Endothelial cell (in vitro differentiated cells): ENCODE data around the gene PEX5L. TPM values are rescaled to one million over a fixed set of nuclear protein-coding genes. Genes with fewer than 3 reads are reported as not detected.

Source experiments
- DNase-seq: peaks from one replicate; pipeline ENCODE4 v3.0.0; 2021; ENCODE audit warnings: low spot score
- H3K27ac Mint-ChIP-seq: one replicate; pipeline ENCODE4 v1.8.0; 2021; ENCODE audit warnings: mixed read lengths, inconsistent platforms; ENCODE audit not compliant: unreplicated experiment
- H3K27me3 Mint-ChIP-seq: one replicate; pipeline ENCODE4 v1.8.0; 2021; ENCODE audit warnings: mild to moderate bottlenecking, moderate library complexity, mixed read lengths, inconsistent platforms; ENCODE audit not compliant: unreplicated experiment
- H3K36me3 Mint-ChIP-seq: one replicate; pipeline ENCODE4 v1.8.0; 2021; ENCODE audit warnings: mild to moderate bottlenecking, low read depth, mixed read lengths, inconsistent platforms; ENCODE audit not compliant: unreplicated experiment
- H3K4me1 Mint-ChIP-seq: one replicate; pipeline ENCODE4 v1.8.0; 2021; ENCODE audit warnings: mild to moderate bottlenecking, mixed read lengths, inconsistent platforms; ENCODE audit not compliant: unreplicated experiment
- H3K4me3 Mint-ChIP-seq: one replicate; pipeline ENCODE4 v1.8.0; 2021; ENCODE audit warnings: mild to moderate bottlenecking, mixed read lengths, inconsistent platforms; ENCODE audit not compliant: unreplicated experiment
- H3K9me3 Mint-ChIP-seq: one replicate; pipeline ENCODE4 v1.8.0; 2021; ENCODE audit warnings: mixed read lengths, inconsistent platforms; ENCODE audit not compliant: unreplicated experiment
- CTCF ChIP-seq: fragments of 200-600 bp; sonication (generic); IDR thresholded peaks from one replicate; pipeline ENCODE4 v1.5.0; 2021; ENCODE audit warnings: antibody characterized with exemption; ENCODE audit not compliant: unreplicated experiment
- total RNA-seq: library from RNA; stranded (reverse); fragmentation: NEBNext Ultra II Directional; extraction: Animal tissue kit (Norgen Biotek cat#: 25700); gene quantifications from one replicate; pipeline ENCODE4 v1.2.1, GENCODE V29; 2021; ENCODE audit not compliant: unreplicated experiment

PEX5L gene
- total RNA-seq, 1 donor from 2014 or later, result 5.2 TPM

- no peaks in the 10 kb centered on the region for H3K4me1 Mint-ChIP-seq
- TF ChIP-seq CTCF, result no peak
- DNase-seq, result no peak
- no peak overlapping the region for H3K4me3 Mint-ChIP-seq
- H3K36me3 Mint-ChIP-seq, result no peaks in the 10 kb centered on the region
- no peaks in the 10 kb centered on the region for H3K9me3 Mint-ChIP-seq
- no peaks in the 10 kb centered on the region for H3K27me3 Mint-ChIP-seq
- no peak overlapping the region for H3K27ac Mint-ChIP-seq
These were observed 80.9 kb downstream of the PEX5L start for GRCh38 chr3:179955809-179956208.

GRCh38 chr3:179955286-179955685, 81.5 kb downstream of the PEX5L start:
- no peak overlapping the region for H3K27ac Mint-ChIP-seq
- DNase-seq, result no peak
- no peak for TF ChIP-seq CTCF
- no peaks in the 10 kb centered on the region for H3K4me1 Mint-ChIP-seq
- no peaks in the 10 kb centered on the region for H3K9me3 Mint-ChIP-seq
- H3K27me3 Mint-ChIP-seq, result no peaks in the 10 kb centered on the region
- H3K4me3 Mint-ChIP-seq, result no peak overlapping the region
- H3K36me3 Mint-ChIP-seq, result no peaks in the 10 kb centered on the region

- Mint-ChIP-seq H3K9me3 (no peaks in the 10 kb centered on the region), H3K4me1 (no peaks in the 10 kb centered on the region), H3K36me3 (no peaks in the 10 kb centered on the region), H3K4me3 (no peak overlapping the region), H3K27ac (no peak overlapping the region), H3K27me3 (no peaks in the 10 kb centered on the region)
- TF ChIP-seq CTCF, result no peak
- DNase-seq, result no peak
These were observed 82.5 kb downstream of the PEX5L start for GRCh38 chr3:179953993-179954870.

- Mint-ChIP-seq H3K4me3 (no peak overlapping the region), H3K4me1 (no peaks in the 10 kb centered on the region), H3K27ac (no peak overlapping the region), H3K9me3 (no peaks in the 10 kb centered on the region), H3K36me3 (no peaks in the 10 kb centered on the region), H3K27me3 (no peaks in the 10 kb centered on the region)
- DNase-seq, result no peak
- TF ChIP-seq CTCF, result no peak
These were observed 85.9 kb downstream of the PEX5L start for GRCh38 chr3:179950840-179951239.

GRCh38 chr3:179949869-179950268, 86.9 kb downstream of the PEX5L start:
- Mint-ChIP-seq H3K4me1 (no peaks in the 10 kb centered on the region), H3K27ac (no peak overlapping the region), H3K27me3 (no peaks in the 10 kb centered on the region), H3K36me3 (no peaks in the 10 kb centered on the region), H3K9me3 (no peaks in the 10 kb centered on the region), H3K4me3 (no peak overlapping the region)
- no peak for DNase-seq
- TF ChIP-seq CTCF, result no peak
